T-helper 17 cell (primary cell): Measurements from ENCODE around the gene ATXN2L. TPM values are rescaled to one million over a fixed set of nuclear protein-coding genes. Genes with fewer than 3 reads are reported as not detected.
"Not testable (repeated sequence)": the region's sequence is repeated elsewhere in the genome, so short reads cannot be mapped to it uniquely, and the experiment has no call there.

Source experiments
- ATAC-seq: fragments of 150-1000 bp; cut with Tn5 transposase; 2 replicates; pipeline ENCODE4 v1.10.0; 2021; ENCODE audit warnings: mild to moderate bottlenecking, moderate library complexity
- DNase-seq, 3 donors: peaks; one replicate each; pipeline versions ENCODE4 v3.0.0 to v3.0.0-alpha.2; 2020 to 2021
- H3K9me3 ChIP-seq: one replicate; pipeline ENCODE4 v1.7.0; 2013; ENCODE audit warnings: low read length, mild to moderate bottlenecking; ENCODE audit not compliant: control insufficient read depth, poor library complexity, severe bottlenecking
- H3K27ac Mint-ChIP-seq: one replicate; pipeline ENCODE4 v1.8.0; 2022; ENCODE audit warnings: mild to moderate bottlenecking, moderate library complexity, mixed read lengths
- H3K27me3 Mint-ChIP-seq: one replicate; pipeline ENCODE4 v1.8.0; 2022; ENCODE audit warnings: mixed read lengths
- H3K36me3 Mint-ChIP-seq: one replicate; pipeline ENCODE4 v1.8.0; 2022; ENCODE audit warnings: low read depth, mixed read lengths
- H3K4me1 Mint-ChIP-seq: one replicate; pipeline ENCODE4 v1.8.0; 2022; ENCODE audit warnings: mild to moderate bottlenecking, mixed read lengths
- H3K4me3 Mint-ChIP-seq: one replicate; pipeline ENCODE4 v1.8.0; 2022; ENCODE audit warnings: mild to moderate bottlenecking, moderate library complexity, mixed read lengths
- total RNA-seq, 4 donors: library from RNA in 2 of 4; stranded (reverse) in 2 of 4; gene quantifications; one replicate each; pipeline ENCODE4 v1.2.3 and lab custom pipeline; 2022 to 2026

Gene ATXN2L
- total RNA-seq, 2 donors from 2014 or later, result 348 to 372 TPM

GRCh38 chr16:28867646-28868045 lies 44.8 kb downstream of the ATXN2L start:
- DNase-seq, H3K9me3 ChIP-seq, H3K27me3 Mint-ChIP-seq, ATAC-seq, H3K27ac Mint-ChIP-seq, H3K4me3 Mint-ChIP-seq, H3K36me3 Mint-ChIP-seq: not testable (repeated sequence)
- H3K4me1 Mint-ChIP-seq, result peaks cover 25% of the 10 kb centered on the region

GRCh38 chr16:28869201-28869600 lies 46.4 kb downstream of the ATXN2L start:
- no peaks in the 10 kb centered on the region for H3K27me3 Mint-ChIP-seq
- no peak overlapping the region for H3K27ac Mint-ChIP-seq
- peaks cover 4% of the 10 kb centered on the region for H3K36me3 Mint-ChIP-seq
- ATAC-seq (no peak), DNase-seq (no peak)
- H3K4me1 Mint-ChIP-seq, result peaks cover 19% of the 10 kb centered on the region
- H3K4me3 Mint-ChIP-seq, result no peak overlapping the region
- H3K9me3 ChIP-seq, result no peaks in the 10 kb centered on the region

GRCh38 chr16:28872952-28873351 lies 50.2 kb downstream of the ATXN2L start:
- ATAC-seq (no peak), DNase-seq (no peak)
- Mint-ChIP-seq H3K27ac (peak overlapping the region; percentile 16), H3K4me3 (no peak overlapping the region), H3K36me3 (peaks cover 4% of the 10 kb centered on the region), H3K4me1 (peaks cover 3% of the 10 kb centered on the region), H3K27me3 (no peaks in the 10 kb centered on the region)
- H3K9me3 ChIP-seq, result no peaks in the 10 kb centered on the region

GRCh38 chr16:28873543-28874201 lies 50.9 kb downstream of the ATXN2L start:
- peaks cover 4% of the 10 kb centered on the region for H3K36me3 Mint-ChIP-seq
- DNase-seq (peak; percentile 38 to 63 (median 48)), ATAC-seq (peak; percentile 90)
- H3K4me1 Mint-ChIP-seq, result peaks cover 5% of the 10 kb centered on the region
- H3K27me3 Mint-ChIP-seq, result no peaks in the 10 kb centered on the region
- no peak overlapping the region for H3K4me3 Mint-ChIP-seq
- no peaks in the 10 kb centered on the region for H3K9me3 ChIP-seq
- H3K27ac Mint-ChIP-seq, result peak overlapping the region; percentile 16

GRCh38 chr16:28874406-28874805 lies 51.6 kb downstream of the ATXN2L start:
- no peak overlapping the region for H3K4me3 Mint-ChIP-seq
- no peak overlapping the region for H3K27ac Mint-ChIP-seq
- no peaks in the 10 kb centered on the region for H3K27me3 Mint-ChIP-seq
- H3K9me3 ChIP-seq, result no peaks in the 10 kb centered on the region
- ATAC-seq, result no peak
- peaks cover 4% of the 10 kb centered on the region for H3K36me3 Mint-ChIP-seq
- H3K4me1 Mint-ChIP-seq, result peaks cover 8% of the 10 kb centered on the region
- no peak for DNase-seq

- Mint-ChIP-seq H3K36me3 (peaks cover under 1% of the 10 kb centered on the region), H3K4me3 (peak overlapping the region; percentile 19), H3K4me1 (peaks cover 9% of the 10 kb centered on the region), H3K27ac (no peak overlapping the region), H3K27me3 (no peaks in the 10 kb centered on the region)
- DNase-seq (no peak), ATAC-seq (no peak)
- H3K9me3 ChIP-seq, result no peaks in the 10 kb centered on the region
Measured at GRCh38 chr16:28875134-28876018, 52.6 kb downstream of the ATXN2L start.

GRCh38 chr16:28876019-28876659 lies 53.3 kb downstream of the ATXN2L start:
- Mint-ChIP-seq H3K27me3 (peaks cover 4% of the 10 kb centered on the region), H3K4me1 (peaks cover 13% of the 10 kb centered on the region), H3K4me3 (no peak overlapping the region), H3K36me3 (no peaks in the 10 kb centered on the region), H3K27ac (no peak overlapping the region)
- H3K9me3 ChIP-seq, result no peaks in the 10 kb centered on the region
- DNase-seq (no peak), ATAC-seq (no peak)

- Mint-ChIP-seq H3K4me1 (peaks cover 15% of the 10 kb centered on the region), H3K27me3 (peaks cover 6% of the 10 kb centered on the region), H3K27ac (no peak overlapping the region), H3K4me3 (no peak overlapping the region), H3K36me3 (no peaks in the 10 kb centered on the region)
- H3K9me3 ChIP-seq, result no peaks in the 10 kb centered on the region
- ATAC-seq, result no peak
- DNase-seq, result no peak
Measured at GRCh38 chr16:28876973-28877654, 54.3 kb downstream of the ATXN2L start.

GRCh38 chr16:28877655-28878000 lies 54.8 kb downstream of the ATXN2L start:
- Mint-ChIP-seq H3K27me3 (peaks cover 6% of the 10 kb centered on the region), H3K4me1 (peaks cover 15% of the 10 kb centered on the region), H3K27ac (no peak overlapping the region), H3K4me3 (peak overlapping the region; percentile 49), H3K36me3 (no peaks in the 10 kb centered on the region)
- ATAC-seq, result no peak
- H3K9me3 ChIP-seq, result no peaks in the 10 kb centered on the region
- no peak for DNase-seq

GRCh38 chr16:28878083-28878926 lies 55.5 kb downstream of the ATXN2L start, which contains the start of gene ATP2A1:
TSS of gene ATP2A1 (plus strand) at chr16:28878488. CDS start at chr16:28878672, 184 bp downstream.
- H3K9me3 ChIP-seq, result no peaks in the 10 kb centered on the region
- Mint-ChIP-seq H3K4me1 (peaks cover 15% of the 10 kb centered on the region), H3K4me3 (peak within 1 kb of the TSS; percentile 88), H3K27ac (no peak within 1 kb of the TSS), H3K36me3 (no peaks in the 10 kb centered on the region), H3K27me3 (peaks cover 6% of the 10 kb centered on the region)
- DNase-seq (no peak), ATAC-seq (no peak)

- H3K4me1 Mint-ChIP-seq, result peaks cover 19% of the 10 kb centered on the region
- ATAC-seq (peak; percentile 55), DNase-seq (no peak)
- H3K27me3 Mint-ChIP-seq, result peaks cover 15% of the 10 kb centered on the region
- H3K36me3 Mint-ChIP-seq, result peaks cover 5% of the 10 kb centered on the region
- H3K9me3 ChIP-seq, result no peaks in the 10 kb centered on the region
- H3K4me3 Mint-ChIP-seq, result peak overlapping the region; percentile 88
- H3K27ac Mint-ChIP-seq, result no peak overlapping the region
Measured at GRCh38 chr16:28879261-28879840, 56.6 kb downstream of the ATXN2L start.
